Activated T-cell treated with anti-CD3 and anti-CD28 coated beads, Interleukin-2, amount 50 U/mL, for 24 hours (primary cell): ENCODE data around the gene ZNF701.
"Not testable (repeated sequence)": the region's sequence is repeated elsewhere in the genome, so short reads cannot be mapped to it uniquely, and the experiment has no call there.

Experiments used
- DNase-seq: peaks from one replicate; pipeline ENCODE4 v3.0.0-alpha.2; 2020
- H3K27ac Mint-ChIP-seq: 2 replicates; pipeline ENCODE4 v1.8.0; 2020; ENCODE audit warnings: mild to moderate bottlenecking, mixed read lengths
- H3K27me3 Mint-ChIP-seq: 2 replicates; pipeline ENCODE4 v1.8.0; 2020; ENCODE audit warnings: mixed read lengths
- H3K36me3 Mint-ChIP-seq: 2 replicates; pipeline ENCODE4 v1.8.0; 2020; ENCODE audit warnings: low read depth, mixed read lengths
- H3K4me1 Mint-ChIP-seq: 2 replicates; pipeline ENCODE4 v1.8.0; 2020; ENCODE audit warnings: low read depth, mixed read lengths
- H3K4me3 Mint-ChIP-seq: 2 replicates; pipeline ENCODE4 v1.8.0; 2020; ENCODE audit warnings: mild to moderate bottlenecking, moderate library complexity, mixed read lengths
- H3K9me3 Mint-ChIP-seq: 2 replicates; pipeline ENCODE4 v1.8.0; 2020; ENCODE audit warnings: mixed read lengths

The ZNF701 gene

DNA sequence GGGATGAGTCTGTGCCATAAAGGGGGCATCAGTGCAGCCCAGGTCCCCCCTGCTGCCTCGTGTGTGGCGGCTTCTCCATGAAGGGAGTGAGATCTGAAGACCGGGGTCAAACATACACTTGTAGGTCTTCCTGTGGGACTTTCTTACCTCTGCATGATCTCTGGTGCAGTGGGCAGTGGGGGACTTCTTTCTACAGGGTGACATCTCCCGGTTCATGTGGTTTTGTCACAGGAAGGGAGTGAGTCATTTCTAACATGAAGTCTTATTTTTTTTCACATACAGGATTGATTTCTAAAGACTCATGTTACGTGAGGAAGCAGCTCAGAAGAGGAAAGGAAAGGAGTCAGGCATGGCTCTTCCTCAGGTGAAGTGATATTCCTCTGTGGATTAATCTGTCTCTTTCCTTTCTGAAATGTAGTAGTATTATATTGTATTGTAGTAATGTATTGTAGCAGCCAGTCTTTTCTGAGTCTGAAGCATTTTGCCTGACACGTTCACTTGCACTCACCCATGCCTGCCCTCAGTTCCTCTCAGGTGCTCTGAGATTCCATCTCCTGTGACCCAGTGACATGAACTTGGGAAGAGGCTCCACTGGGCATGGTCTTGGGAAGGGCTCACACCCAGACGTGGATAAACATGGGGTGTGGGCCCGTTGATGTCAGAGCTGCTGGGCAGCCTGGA is 27.0 kb upstream of the ZNF701 start:
- Mint-ChIP-seq H3K4me3 (no peak overlapping the region), H3K4me1 (peaks cover 32% of the 10 kb centered on the region), H3K36me3 (peaks cover 94% of the 10 kb centered on the region), H3K9me3 (peaks cover 33% of the 10 kb centered on the region), H3K27me3 (no peaks in the 10 kb centered on the region), H3K27ac (peak overlapping the region; percentile 69)
- DNase-seq, result peak; percentile 39

DNA sequence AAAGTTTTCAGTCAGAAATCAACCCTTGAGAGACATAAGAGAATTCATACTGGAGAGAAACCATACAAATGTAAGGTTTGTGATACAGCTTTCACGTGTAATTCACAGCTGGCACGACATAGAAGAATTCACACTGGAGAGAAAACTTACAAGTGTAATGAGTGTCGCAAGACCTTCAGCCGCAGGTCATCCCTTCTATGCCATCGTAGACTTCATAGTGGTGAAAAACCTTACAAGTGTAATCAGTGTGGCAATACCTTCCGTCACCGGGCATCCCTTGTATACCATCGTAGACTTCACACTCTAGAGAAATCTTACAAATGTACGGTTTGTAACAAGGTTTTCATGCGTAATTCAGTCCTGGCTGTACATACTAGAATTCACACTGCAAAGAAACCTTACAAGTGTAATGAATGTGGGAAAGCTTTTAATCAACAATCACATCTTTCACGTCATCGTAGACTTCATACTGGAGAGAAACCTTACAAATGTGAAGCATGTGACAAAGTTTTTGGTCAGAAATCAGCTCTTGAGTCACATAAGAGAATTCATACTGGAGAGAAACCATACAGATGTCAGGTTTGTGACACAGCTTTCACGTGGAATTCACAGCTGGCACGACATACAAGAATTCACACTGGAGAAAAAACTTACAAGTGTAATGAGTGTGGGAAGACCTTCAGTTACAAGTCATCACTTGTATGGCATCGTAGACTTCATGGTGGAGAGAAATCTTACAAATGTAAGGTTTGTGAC is 15.7 kb upstream of the ZNF701 start:
- H3K27ac Mint-ChIP-seq, result no peak overlapping the region
- peaks cover 97% of the 10 kb centered on the region for H3K36me3 Mint-ChIP-seq
- DNase-seq, result no peak
- no peak overlapping the region for H3K4me3 Mint-ChIP-seq
- peaks cover 66% of the 10 kb centered on the region for H3K9me3 Mint-ChIP-seq
- H3K4me1 Mint-ChIP-seq, result no peaks in the 10 kb centered on the region
- H3K27me3 Mint-ChIP-seq, result no peaks in the 10 kb centered on the region

DNA sequence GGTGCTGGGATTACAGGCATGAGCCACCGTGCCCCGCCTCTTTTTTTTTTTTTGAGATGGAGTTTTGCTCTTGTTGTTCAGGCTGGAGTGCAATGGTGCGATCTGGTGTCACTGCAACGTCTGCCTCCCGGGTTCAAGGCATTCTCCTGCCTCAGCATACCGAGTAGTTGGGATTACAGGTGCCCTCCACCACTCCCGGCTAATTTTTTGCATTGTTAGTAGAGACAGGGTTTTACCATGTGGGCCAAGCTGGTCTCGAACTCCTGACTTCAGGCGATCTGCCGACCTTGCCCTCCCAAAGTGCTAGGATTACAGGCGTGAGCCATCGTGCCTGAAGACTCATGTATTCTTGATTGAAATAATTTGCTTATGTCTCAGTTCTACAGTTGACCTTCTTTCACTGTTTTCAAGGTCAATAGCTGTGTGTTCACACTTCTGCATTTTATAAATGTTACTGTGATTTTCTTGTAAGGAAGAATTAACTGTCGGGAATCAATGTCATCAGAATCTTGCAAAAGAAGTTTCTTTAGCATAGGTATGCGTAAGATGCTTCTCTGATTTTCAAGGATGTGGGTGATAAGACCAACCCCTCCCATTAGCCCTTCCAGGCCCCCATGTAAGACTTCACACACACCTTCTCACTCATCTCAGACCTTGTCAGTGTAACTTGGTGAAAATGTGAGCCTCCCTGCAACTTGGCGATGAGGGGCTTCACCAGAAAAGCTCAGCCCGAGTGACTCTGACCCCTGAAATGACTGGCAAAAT is 12.7 kb upstream of the ZNF701 start:
- peaks cover 73% of the 10 kb centered on the region for H3K9me3 Mint-ChIP-seq
- DNase-seq, result no peak
- H3K27ac Mint-ChIP-seq, result no peak overlapping the region
- H3K36me3 Mint-ChIP-seq, result peaks cover 96% of the 10 kb centered on the region
- H3K27me3 Mint-ChIP-seq, result no peaks in the 10 kb centered on the region
- no peaks in the 10 kb centered on the region for H3K4me1 Mint-ChIP-seq
- no peak overlapping the region for H3K4me3 Mint-ChIP-seq

DNA sequence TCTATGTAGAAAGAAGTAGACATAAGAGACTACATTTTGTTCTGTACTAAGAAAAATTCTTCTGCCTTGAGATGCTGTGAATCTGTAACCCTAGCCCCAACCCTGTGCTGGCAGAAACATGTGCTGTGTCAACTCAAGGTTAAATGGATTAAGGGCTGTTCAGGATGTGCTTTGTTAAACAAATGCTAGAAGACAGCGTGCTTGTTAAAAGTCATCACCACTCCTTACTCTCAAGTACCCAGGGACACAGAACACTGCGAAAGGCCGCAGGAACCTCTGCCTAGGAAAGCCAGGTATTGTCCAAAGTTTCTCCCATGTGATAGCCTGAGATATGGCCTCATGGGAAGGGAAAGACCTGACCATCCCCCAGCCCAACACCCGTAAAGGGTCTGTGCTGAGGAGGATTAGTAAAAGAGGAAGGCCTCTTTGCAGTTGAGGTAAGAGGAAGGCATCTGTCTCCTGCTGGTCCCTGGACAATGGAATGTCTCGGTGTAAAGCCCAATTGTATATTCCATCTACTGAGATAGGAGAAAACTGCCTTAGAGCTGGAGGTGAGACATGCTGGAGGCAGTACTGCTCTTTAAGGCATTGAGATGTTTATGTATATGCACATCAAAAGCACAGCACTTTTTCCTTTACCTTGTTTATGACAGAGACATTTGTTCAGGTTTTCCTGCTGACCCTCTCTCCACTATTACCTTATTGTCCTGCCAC is 11.2 kb upstream of the ZNF701 start:
- H3K4me1 Mint-ChIP-seq, H3K4me3 Mint-ChIP-seq, H3K27ac Mint-ChIP-seq, DNase-seq, H3K27me3 Mint-ChIP-seq: not testable (repeated sequence)
- peaks cover 65% of the 10 kb centered on the region for H3K9me3 Mint-ChIP-seq
- H3K36me3 Mint-ChIP-seq, result peaks cover 96% of the 10 kb centered on the region

DNA sequence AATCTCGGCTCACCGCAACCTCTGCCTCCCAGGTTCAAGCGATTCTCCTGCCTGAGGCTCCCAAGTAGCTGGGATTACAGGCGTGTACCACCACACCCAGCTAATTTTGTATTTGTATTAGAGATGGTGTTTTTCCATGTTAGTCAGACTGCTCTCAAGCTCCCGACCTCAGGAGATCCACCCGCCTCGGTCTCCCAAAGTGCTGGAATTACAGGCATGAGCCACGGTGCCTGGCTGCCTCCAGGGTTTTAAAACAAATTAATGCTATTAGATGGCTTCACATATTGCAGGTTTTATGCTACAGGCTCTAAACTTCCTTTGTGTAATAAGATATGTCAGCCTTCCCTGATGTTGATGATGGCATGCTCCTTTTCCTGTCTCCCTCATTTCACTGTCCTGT is 8.5 kb upstream of the ZNF701 start:
- peaks cover 54% of the 10 kb centered on the region for H3K9me3 Mint-ChIP-seq

DNA sequence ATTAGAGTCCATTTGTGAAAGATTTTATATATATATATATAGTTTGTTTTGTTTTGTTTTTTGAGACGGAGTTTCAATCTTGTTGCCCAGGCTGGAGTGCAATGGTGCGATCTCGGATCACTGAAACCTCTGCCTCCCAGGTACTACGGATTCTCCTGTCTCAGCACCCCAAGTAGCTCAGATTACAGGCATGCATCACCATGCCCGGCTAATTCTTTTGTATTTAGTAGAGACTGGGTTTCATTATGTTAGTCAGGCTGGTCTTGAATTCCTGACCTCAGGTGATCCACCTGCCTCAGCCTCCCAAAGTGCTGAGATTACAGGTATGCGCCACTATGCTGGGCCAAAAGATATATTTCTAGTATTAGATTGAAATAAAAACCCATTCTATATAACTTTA is 4.0 kb upstream of the ZNF701 start:
- Mint-ChIP-seq H3K36me3 (peaks cover 74% of the 10 kb centered on the region), H3K4me1 (peaks cover 16% of the 10 kb centered on the region), H3K27me3 (no peaks in the 10 kb centered on the region), H3K27ac (no peak overlapping the region), H3K9me3 (peaks cover 40% of the 10 kb centered on the region), H3K4me3 (no peak overlapping the region)
- no peak for DNase-seq

More for the DNA sequence above, 8.5 kb upstream of the ZNF701 start:
- not testable (repeated sequence) for H3K4me3 Mint-ChIP-seq, H3K4me1 Mint-ChIP-seq, DNase-seq, H3K27me3 Mint-ChIP-seq, H3K27ac Mint-ChIP-seq
- peaks cover 87% of the 10 kb centered on the region for H3K36me3 Mint-ChIP-seq

DNA sequence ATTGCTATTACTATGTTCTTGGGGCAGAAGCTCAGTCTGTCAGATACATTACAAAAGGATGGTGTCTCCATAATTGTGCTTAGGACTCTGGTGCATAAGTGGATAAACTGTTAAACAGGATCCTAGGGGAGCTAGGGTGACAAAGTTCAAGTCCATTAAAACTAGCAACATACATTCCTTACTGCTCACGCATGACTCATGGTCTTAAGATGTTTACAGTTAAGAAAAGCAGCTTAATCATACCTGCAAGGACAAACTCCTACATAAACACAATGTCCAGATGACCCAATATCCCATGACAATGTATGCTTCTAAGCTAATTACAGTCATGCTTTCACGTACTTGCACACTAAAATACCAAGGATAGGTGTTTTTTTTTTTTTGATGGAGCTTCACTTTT is 3.5 kb upstream of the ZNF701 start:
- peaks cover 40% of the 10 kb centered on the region for H3K9me3 Mint-ChIP-seq
- no peak for DNase-seq
- peaks cover 74% of the 10 kb centered on the region for H3K36me3 Mint-ChIP-seq
- no peaks in the 10 kb centered on the region for H3K27me3 Mint-ChIP-seq
- H3K27ac Mint-ChIP-seq, result no peak overlapping the region
- no peak overlapping the region for H3K4me3 Mint-ChIP-seq
- H3K4me1 Mint-ChIP-seq, result peaks cover 19% of the 10 kb centered on the region

DNA sequence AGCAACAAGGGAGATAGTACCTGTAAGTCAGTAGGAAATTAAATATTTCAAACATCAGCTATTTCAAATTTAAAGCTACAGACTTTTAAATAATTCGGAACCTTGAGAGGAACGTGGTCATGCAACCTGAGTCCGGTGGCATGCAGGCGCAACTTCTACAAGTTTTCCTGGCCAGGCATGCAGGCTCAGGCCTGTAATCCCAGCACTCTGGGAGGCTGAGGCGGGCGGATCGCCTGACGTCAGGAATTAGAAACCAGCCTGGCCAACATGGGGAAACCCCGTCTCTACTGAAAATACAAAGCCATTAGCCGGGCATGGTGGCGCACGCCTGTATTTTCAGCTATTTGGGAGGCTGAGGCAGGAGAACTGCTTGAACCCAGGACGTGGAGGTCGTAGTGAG is 2.2 kb upstream of the ZNF701 start:
- Mint-ChIP-seq H3K27me3 (no peaks in the 10 kb centered on the region), H3K36me3 (peaks cover 74% of the 10 kb centered on the region), H3K9me3 (peaks cover 42% of the 10 kb centered on the region), H3K4me3 (no peak overlapping the region), H3K4me1 (peaks cover 29% of the 10 kb centered on the region), H3K27ac (no peak overlapping the region)
- no peak for DNase-seq

DNA sequence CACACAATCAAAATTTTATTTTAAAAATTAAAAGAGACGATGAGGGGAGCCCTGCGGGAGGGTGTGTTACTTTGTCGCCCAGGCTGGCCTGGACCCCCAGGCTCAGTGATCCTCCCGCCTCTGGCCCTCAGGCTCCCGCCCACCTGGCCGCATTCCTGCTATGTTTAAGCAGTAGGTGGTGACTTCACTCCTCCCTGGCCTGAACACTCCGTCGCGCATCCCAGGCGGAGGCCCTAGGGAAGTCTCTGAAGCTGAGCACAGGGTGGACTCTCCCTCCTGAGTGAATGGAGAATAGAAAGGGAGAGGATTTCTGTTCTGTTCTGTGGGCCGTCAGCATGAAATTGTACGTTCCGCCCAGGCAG is 468 bp upstream of the ZNF701 start:
- peak overlapping the region; percentile 89 for H3K4me3 Mint-ChIP-seq
- H3K9me3 Mint-ChIP-seq, result peaks cover 45% of the 10 kb centered on the region
- H3K36me3 Mint-ChIP-seq, result peaks cover 74% of the 10 kb centered on the region
- H3K27me3 Mint-ChIP-seq, DNase-seq: not testable (repeated sequence)
- H3K27ac Mint-ChIP-seq, result peak overlapping the region; percentile 91
- peaks cover 30% of the 10 kb centered on the region for H3K4me1 Mint-ChIP-seq

DNA sequence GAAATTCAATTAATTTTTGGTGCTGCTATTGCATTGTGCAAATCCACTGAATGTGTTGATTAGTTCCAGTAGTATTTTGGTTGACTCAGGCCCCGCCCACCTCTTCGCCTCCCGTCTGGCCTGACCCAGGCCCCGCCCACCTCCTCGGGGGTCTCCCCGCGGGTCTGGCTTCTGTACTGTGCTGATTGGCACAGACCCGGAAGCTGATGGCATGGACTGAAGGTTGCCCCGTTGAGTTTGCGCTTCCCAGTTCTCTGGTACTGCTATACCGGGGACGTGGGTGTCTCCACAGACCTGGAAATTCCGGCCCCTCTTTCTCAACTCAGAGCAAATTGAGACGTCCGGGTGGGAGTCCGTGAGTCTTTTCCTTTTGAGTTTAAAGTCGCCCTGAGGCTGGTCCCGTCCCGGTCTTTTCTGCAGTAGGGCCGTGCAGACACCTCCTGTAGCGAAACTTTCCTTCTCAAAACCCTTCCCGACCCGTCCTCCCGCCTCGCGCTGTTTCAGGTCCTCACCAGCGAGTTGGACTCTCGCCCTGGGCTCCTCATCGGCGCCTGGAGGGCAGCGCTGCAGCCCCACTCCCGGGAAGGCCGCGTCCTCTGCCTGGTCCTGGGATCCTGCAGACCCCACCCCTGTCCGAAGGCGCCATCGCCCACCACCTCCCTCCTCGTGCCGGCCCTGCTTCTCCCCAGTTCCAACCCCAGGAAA is 14.8 kb downstream of the ZNF701 start:
- Mint-ChIP-seq H3K27me3 (no peaks in the 10 kb centered on the region), H3K27ac (no peak overlapping the region), H3K4me3 (no peak overlapping the region), H3K36me3 (peaks cover 96% of the 10 kb centered on the region), H3K4me1 (no peaks in the 10 kb centered on the region), H3K9me3 (peaks cover 35% of the 10 kb centered on the region)
- no peak for DNase-seq

DNA sequence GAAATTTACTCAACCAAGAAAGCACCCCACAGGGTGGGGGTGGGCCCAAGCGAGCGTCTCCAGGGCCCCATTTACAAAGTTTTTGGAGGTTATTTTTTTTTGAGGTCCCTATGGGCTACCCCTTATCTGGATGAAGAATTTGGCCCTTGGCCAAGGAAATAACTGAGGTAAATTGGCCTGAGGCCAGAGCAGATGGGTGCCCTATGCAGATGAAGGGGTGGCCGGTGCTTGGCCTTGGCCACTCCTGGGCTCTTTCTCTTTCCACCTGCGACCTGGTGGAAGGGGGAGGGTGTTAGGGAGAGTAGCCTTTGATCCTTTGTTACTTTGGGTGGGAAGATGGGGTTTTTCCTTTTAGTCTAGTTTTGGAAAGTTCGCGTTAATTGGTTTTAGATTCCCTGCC is 15.5 kb downstream of the ZNF701 start:
- Mint-ChIP-seq H3K4me3 (no peak overlapping the region), H3K27ac (no peak overlapping the region), H3K4me1 (no peaks in the 10 kb centered on the region), H3K36me3 (peaks cover 97% of the 10 kb centered on the region), H3K27me3 (no peaks in the 10 kb centered on the region), H3K9me3 (peaks cover 39% of the 10 kb centered on the region)
- DNase-seq, result no peak

DNA sequence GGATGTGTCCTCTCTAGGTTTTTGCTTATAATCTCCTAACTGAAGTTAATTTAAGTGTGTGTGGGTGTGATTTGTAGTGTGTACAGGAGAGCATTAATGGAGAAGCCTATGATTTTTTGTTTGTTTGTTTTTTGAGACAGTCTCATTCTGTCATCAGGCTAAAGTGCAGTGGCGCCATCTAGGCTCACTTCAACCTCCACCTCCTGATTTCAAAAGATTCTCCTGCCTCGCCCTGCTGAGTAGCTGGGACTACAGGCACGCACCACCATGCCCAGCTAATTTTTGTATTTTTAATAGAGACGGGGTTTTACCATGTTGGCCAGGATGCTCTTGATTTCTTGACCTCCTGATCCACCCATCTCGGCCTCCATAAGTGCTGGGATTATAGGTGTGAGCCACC is 20.6 kb downstream of the ZNF701 start:
- Mint-ChIP-seq H3K4me1 (no peaks in the 10 kb centered on the region), H3K4me3 (no peak overlapping the region), H3K36me3 (peaks cover 89% of the 10 kb centered on the region), H3K9me3 (peaks cover 27% of the 10 kb centered on the region), H3K27ac (no peak overlapping the region), H3K27me3 (no peaks in the 10 kb centered on the region)
- no peak for DNase-seq

DNA sequence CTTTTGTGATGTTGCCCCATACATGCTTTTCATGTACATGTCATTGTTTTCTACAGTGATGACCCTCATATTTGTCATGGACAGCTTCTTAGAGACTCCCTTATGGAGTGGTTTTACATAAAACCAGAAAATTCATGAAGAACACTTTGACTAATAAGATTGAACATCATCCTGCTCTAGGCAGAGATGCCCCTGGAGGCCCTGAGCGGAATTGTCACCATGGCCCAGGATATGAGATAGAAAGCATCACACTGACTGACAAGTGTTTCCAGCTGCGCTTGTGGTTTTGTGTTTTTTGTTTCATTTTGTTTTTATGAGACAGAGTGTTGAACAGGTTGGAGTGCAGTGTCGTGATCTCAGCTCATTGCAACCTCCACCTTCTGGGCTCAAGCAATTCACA is 22.2 kb downstream of the ZNF701 start:
- no peak for DNase-seq
- Mint-ChIP-seq H3K4me1 (no peaks in the 10 kb centered on the region), H3K4me3 (no peak overlapping the region), H3K27ac (no peak overlapping the region), H3K9me3 (peaks cover 39% of the 10 kb centered on the region), H3K36me3 (peaks cover 89% of the 10 kb centered on the region), H3K27me3 (no peaks in the 10 kb centered on the region)

DNA sequence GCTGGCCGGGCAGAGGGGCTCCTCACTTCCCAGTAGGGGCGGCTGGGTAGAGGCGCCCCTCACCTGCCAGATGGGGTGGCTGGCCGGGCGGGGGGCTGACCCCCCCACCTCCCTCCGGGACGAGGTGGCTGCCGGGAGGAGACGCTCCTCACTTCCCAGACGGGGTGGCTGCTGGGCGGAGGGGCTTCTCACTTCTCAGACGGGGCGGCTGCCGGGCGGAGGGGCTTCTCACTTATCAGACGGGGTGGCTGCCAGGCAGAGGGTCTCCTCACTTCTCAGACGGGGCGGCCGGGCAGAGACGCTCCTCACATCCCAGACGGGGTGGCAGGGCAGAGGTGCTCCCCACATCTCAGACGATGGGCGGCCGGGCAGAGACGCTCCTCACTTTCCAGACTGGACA is 23.4 kb downstream of the ZNF701 start:
- not testable (repeated sequence) for H3K4me1 Mint-ChIP-seq, H3K27me3 Mint-ChIP-seq, DNase-seq, H3K4me3 Mint-ChIP-seq, H3K27ac Mint-ChIP-seq
- Mint-ChIP-seq H3K9me3 (peaks cover 37% of the 10 kb centered on the region), H3K36me3 (peaks cover 88% of the 10 kb centered on the region)
